ENCODE results near the gene SIGLEC15. TPM values are rescaled to one million over a fixed set of nuclear protein-coding genes. Genes with fewer than 3 reads are reported as not detected.
"Not testable (repeated sequence)": the region's sequence is repeated elsewhere in the genome, so short reads cannot be mapped to it uniquely, and the experiment has no call there.

SIGLEC15 gene
- total RNA-seq, 1 donor from 2014 or later = 0.31 TPM

- ATAC-seq = no peak
- DNase-seq (ENCODE audit: low spot score) = no peak
- intact Hi-C loops (cut with DNase I) = no loop called here
Measured at GRCh38 chr18:45817543-45817942, 7.9 kb upstream of the SIGLEC15 start.

DNA sequence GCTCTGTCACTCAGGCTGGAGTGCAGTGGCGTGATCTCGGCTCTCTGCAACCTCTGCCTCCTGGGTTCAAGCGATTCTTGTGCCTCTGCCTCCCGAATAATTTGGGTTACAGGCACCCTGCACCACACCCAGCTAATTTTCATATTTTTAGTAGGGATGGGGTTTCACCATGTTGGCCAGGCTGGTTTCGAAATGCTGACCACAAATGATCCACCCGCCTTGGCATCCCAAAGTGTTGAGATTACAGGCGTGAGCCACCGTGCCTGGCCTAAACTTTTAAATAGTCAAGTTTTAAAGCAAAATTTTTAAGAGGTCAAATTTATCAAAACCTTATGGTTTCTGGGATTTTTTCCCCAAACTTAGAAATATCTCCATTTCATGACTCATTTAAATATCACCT, 6.7 kb upstream of the SIGLEC15 start:
- DNase-seq (ENCODE audit: low spot score); intact Hi-C loops (cut with DNase I); ATAC-seq: not testable (repeated sequence)

- intact Hi-C loops (cut with DNase I) = no loop called here
- no peak for ATAC-seq
- no peak for DNase-seq (ENCODE audit: low spot score)
Measured at GRCh38 chr18:45820106-45820745, 5.2 kb upstream of the SIGLEC15 start.

DNA sequence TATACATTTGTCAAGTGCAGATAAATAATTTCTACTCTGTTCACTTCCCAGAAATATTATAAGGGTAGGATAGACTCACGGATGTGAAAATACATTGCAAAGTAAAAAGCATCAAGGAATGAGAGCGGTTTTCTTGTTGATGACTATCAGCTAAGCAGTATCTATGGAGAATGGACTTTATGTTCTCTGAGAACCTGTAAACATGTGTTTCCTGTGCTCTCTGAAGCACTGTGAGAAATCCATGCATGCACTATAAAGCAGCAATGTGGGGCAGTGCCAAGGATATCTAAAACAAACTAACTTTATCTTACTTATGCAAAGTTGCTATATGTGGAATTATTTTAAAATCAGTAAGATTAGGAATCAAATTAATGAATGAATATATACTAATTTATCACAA, 4.4 kb upstream of the SIGLEC15 start:
- intact Hi-C loops (cut with DNase I) = no loop called here
- DNase-seq (ENCODE audit: low spot score) = no peak
- ATAC-seq = no peak

DNA sequence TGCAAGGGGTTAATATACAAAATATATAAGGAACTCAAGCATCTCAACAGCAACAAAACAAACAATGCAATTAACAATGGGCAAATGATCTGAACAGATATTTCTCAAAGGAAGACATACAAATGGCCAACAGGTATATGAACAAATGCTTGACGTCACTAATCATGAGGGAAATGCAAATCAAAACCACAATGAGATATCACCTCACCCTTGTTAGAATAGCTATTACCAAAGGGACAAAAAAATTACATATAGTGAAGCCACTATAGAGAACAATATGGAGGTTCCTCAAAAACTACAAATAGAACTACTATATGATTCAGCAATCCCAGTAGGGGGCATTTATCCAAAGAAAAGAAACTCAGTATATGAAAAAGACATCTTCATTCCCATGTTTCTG, 3.8 kb upstream of the SIGLEC15 start:
- intact Hi-C loops (cut with DNase I) = no loop called here
- ATAC-seq = no peak

DNA sequence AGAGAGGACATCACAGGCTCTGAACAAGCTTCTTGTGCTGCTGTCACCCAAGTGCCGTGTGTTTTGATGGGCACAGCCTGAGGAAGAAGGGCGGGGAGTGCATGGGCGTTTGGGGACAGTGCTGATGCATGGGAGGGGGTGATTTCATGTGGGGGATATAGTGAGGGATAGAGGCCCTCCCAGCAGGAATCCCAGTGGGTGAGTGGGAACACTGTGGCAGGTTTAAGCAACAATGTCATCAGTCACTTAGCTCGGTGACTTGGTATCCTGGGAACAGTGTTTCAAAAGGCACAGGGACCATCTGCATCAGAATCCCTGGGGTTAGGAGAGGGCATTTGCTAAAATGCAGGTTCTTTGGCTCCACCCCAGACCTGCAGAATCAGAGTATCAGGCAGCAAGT, 609 bp downstream of the SIGLEC15 start:
- intact Hi-C loops (cut with DNase I) = no loop called here
- DNase-seq (ENCODE audit: low spot score) = no peak

More for the DNA sequence above, 3.8 kb upstream of the SIGLEC15 start:
- DNase-seq (ENCODE audit: low spot score) = no peak

DNA sequence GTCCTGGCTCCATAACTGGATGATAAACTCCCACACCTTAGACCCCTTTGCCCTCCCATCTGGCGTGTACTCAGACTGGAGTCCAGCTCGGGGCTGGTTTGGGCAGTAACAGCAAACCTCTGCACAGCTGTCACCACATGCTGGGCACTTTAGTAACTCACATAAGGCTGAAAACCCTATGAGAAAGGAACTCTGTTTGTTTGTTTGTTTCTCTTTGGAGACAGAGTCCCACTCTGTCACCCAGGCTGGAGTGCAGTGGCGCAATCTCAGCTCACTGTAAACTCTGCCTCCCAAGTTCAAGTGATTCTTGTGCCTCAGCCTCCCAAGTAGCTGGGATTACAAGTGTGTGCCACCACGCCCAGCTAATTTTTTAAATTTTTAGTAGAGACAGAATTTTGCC, 1.2 kb downstream of the SIGLEC15 start:
- DNase-seq (ENCODE audit: low spot score); ATAC-seq; intact Hi-C loops (cut with DNase I): not testable (repeated sequence)

More for the DNA sequence above, 609 bp downstream of the SIGLEC15 start:
- ATAC-seq = no peak

- DNase-seq (ENCODE audit: low spot score) (no peak), ATAC-seq (peak; percentile 27)
- intact Hi-C loops (cut with DNase I) = no loop called here
Measured at GRCh38 chr18:45828917-45829811, 3.7 kb downstream of the SIGLEC15 start.

- no peak for DNase-seq (ENCODE audit: low spot score)
- ATAC-seq = no peak
- intact Hi-C loops (cut with DNase I) = no loop called here
Measured at GRCh38 chr18:45829855-45830254, 4.4 kb downstream of the SIGLEC15 start.

GRCh38 chr18:45830917-45831316, 5.4 kb downstream of the SIGLEC15 start:
- no peak for DNase-seq (ENCODE audit: low spot score)
- no peak for ATAC-seq
- intact Hi-C loops (cut with DNase I) = no loop called here

GRCh38 chr18:45833846-45834245, 8.4 kb downstream of the SIGLEC15 start:
- intact Hi-C loops (cut with DNase I) = no loop called here
- DNase-seq (ENCODE audit: low spot score) (no peak), ATAC-seq (no peak)

GRCh38 chr18:45834306-45834705, 8.8 kb downstream of the SIGLEC15 start:
- intact Hi-C loops (cut with DNase I) = no loop called here
- DNase-seq (ENCODE audit: low spot score) (no peak), ATAC-seq (no peak)

- intact Hi-C loops (cut with DNase I) = no loop called here
- DNase-seq (ENCODE audit: low spot score) (no peak), ATAC-seq (no peak)
Measured at GRCh38 chr18:45835057-45835636, 9.7 kb downstream of the SIGLEC15 start.

GRCh38 chr18:45836242-45837205, 11.0 kb downstream of the SIGLEC15 start:
- DNase-seq (ENCODE audit: low spot score) (no peak), ATAC-seq (no peak)
- intact Hi-C loops (cut with DNase I) = no loop called here

DNA sequence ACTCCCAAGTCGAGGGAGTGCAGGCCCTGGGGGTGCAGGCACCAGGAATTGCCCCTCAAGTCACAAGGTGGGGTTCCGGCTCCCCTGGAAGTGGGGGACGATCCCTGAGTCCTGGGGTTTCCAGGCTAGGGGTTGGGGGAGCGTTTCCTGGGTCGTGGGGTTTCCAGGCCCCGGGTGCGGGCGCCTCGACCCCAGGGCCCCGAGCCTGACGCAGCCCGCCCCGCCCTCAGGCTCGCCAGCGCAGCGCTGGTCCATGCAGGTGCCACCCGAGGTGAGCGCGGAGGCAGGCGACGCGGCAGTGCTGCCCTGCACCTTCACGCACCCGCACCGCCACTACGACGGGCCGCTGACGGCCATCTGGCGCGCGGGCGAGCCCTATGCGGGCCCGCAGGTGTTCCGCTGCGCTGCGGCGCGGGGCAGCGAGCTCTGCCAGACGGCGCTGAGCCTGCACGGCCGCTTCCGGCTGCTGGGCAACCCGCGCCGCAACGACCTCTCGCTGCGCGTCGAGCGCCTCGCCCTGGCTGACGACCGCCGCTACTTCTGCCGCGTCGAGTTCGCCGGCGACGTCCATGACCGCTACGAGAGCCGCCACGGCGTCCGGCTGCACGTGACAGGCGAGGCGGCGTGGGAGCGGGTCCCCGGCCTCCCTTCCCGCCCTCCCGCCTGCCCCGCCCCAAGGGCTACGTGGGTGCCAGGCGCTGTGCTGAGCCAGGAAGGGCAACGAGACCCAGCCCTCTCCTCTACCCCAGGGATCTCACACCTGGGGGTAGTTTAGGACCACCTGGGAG, 12.0 kb downstream of the SIGLEC15 start:
- ATAC-seq = peak; percentile 44
- intact Hi-C loops (cut with DNase I) = no loop called here
- no peak for DNase-seq (ENCODE audit: low spot score)

GRCh38 chr18:45838302-45839070, 13.0 kb downstream of the SIGLEC15 start:
- DNase-seq (ENCODE audit: low spot score) (no peak), ATAC-seq (peak; percentile 44)
- intact Hi-C loops (cut with DNase I) = no loop called here
